CD4-positive, alpha-beta T cell (primary cell): ENCODE data around the gene NR5A1. TPM values are rescaled to one million over a fixed set of nuclear protein-coding genes. Genes with fewer than 3 reads are reported as not detected.

ENCODE experiments used
- ATAC-seq: fragments of 200-7000 bp; cut with Tn5 transposase; one replicate; pipeline ENCODE4 v1.10.0; 2022; ENCODE audit warnings: mild to moderate bottlenecking; ENCODE audit not compliant: poor library complexity
- CTCF ChIA-PET: fragments of 350-600 bp; sonication (Branson Sonifier 250); formaldehyde crosslinking; loops from one replicate; lab custom pipeline; 2021; ENCODE audit warnings: antibody characterized with exemption, inconsistent platforms; lab: Charles Lee
- POLR2A ChIA-PET: fragments of 350-600 bp; sonication (Branson Sonifier 250); formaldehyde crosslinking; loops from one replicate; lab custom pipeline; 2021; ENCODE audit warnings: antibody characterized with exemption, inconsistent platforms; lab: Charles Lee
- DNase-seq, 14 experiments: peaks; one replicate each; pipeline ENCODE4 v3.0.0-alpha.2; 2013 to 2020; ENCODE audit warnings: mixed read lengths in 2 of 14
- H3K27ac ChIP-seq, 2 donors: one replicate each; pipeline versions ENCODE4 v1.5.1 to v1.7.0; 2013; ENCODE audit warnings: low read length in 2 of 2, low read depth in 1 of 2, mild to moderate bottlenecking in 1 of 2
- H3K27me3 ChIP-seq, 2 experiments: 1 replicate in 1 of 2; 2 replicates in 1 of 2; pipeline versions ENCODE4 v1.6.1 to v1.7.0; 2013; ENCODE audit warnings: low read length in 2 of 2, control low read depth in 1 of 2, mild to moderate bottlenecking in 1 of 2, moderate library complexity in 1 of 2; ENCODE audit not compliant: insufficient read depth in 2 of 2, control insufficient read depth in 1 of 2
- H3K36me3 ChIP-seq: one replicate; pipeline ENCODE4 v1.6.1; 2013; ENCODE audit warnings: low read length, control low read depth; ENCODE audit not compliant: insufficient read depth
- H3K4me1 ChIP-seq: one replicate; pipeline ENCODE4 v1.6.1; 2013; ENCODE audit warnings: low read length, control low read depth; ENCODE audit not compliant: insufficient read depth
- H3K4me3 ChIP-seq: one replicate; pipeline ENCODE4 v1.5.1; 2013; ENCODE audit warnings: mild to moderate bottlenecking, low read length, moderate library complexity
- H3K9me3 ChIP-seq, 2 experiments: 1 replicate in 1 of 2; 2 replicates in 1 of 2; pipeline versions ENCODE4 v1.6.1 to v1.7.0; 2013; ENCODE audit warnings: low read length in 2 of 2, mild to moderate bottlenecking in 2 of 2, control low read depth in 1 of 2, moderate library complexity in 1 of 2; ENCODE audit not compliant: control insufficient read depth in 1 of 2, insufficient read depth in 1 of 2
- H3K27ac Mint-ChIP-seq: one replicate; pipeline ENCODE4 v1.8.0; 2020; ENCODE audit warnings: mixed read lengths
- H3K27me3 Mint-ChIP-seq: one replicate; pipeline ENCODE4 v1.8.0; 2021; ENCODE audit warnings: mixed read lengths
- H3K36me3 Mint-ChIP-seq: one replicate; pipeline ENCODE4 v1.8.0; 2021; ENCODE audit warnings: low read depth, mixed read lengths
- H3K4me1 Mint-ChIP-seq: one replicate; pipeline ENCODE4 v1.8.0; 2021; ENCODE audit warnings: low read depth, mixed read lengths
- H3K4me3 Mint-ChIP-seq: one replicate; pipeline ENCODE4 v1.8.0; 2020; ENCODE audit warnings: mild to moderate bottlenecking, mixed read lengths
- H3K9me3 Mint-ChIP-seq: one replicate; pipeline ENCODE4 v1.8.0; 2020; ENCODE audit warnings: mixed read lengths
- CTCF ChIP-seq: fragments of 200-600 bp; IDR thresholded peaks from one replicate; pipeline ENCODE4 v1.8.0; 2022; ENCODE audit warnings: antibody characterized with exemption, mild to moderate bottlenecking
- intact Hi-C, 2 experiments: fragments of 100-400 bp; cut with DNase I in 1 of 2; cut with micrococcal nuclease in 1 of 2; formaldehyde crosslinking; loops; one replicate each; pipeline versions ENCODE4 v1.15.1 to v1.9.0; 2023 to 2025; cut with DNase I, micrococcal nuclease
- total RNA-seq, 174 experiments: library from RNA in 2 of 174; stranded (reverse) in 2 of 174; gene quantifications; one replicate each; pipeline ENCODE4 v1.2.3 and lab custom pipeline; 2021 to 2026

NR5A1 gene
- total RNA-seq, 2 experiments from 2014 or later, result not detected

- H3K9me3 Mint-ChIP-seq, result no peaks in the 10 kb centered on the region
- H3K4me1 Mint-ChIP-seq, result no peaks in the 10 kb centered on the region
- Histone ChIP-seq H3K27me3 (peaks cover 25 to 35% of the 10 kb centered on the region in 2 experiments), H3K4me3 (no peak overlapping the region), H3K27ac (no peak overlapping the region), H3K36me3 (no peaks in the 10 kb centered on the region), H3K4me1 (peaks cover 4% of the 10 kb centered on the region), H3K9me3 (no peaks in the 10 kb centered on the region)
- ChIA-PET POLR2A (no interaction called here), CTCF (no interaction called here)
- H3K4me3 Mint-ChIP-seq, result no peak overlapping the region
- H3K36me3 Mint-ChIP-seq, result no peaks in the 10 kb centered on the region
- TF ChIP-seq CTCF, result no peak
- ATAC-seq (no peak), DNase-seq (no peak)
- no peak overlapping the region for H3K27ac Mint-ChIP-seq
- peaks cover 37% of the 10 kb centered on the region for H3K27me3 Mint-ChIP-seq
- intact Hi-C loops, result no loop called here
These were observed 52.9 kb downstream of the NR5A1 start for GRCh38 chr9:124454296-124454695.

- POLR2A ChIA-PET, result no interaction called here
- TF ChIP-seq CTCF, result no peak
- H3K4me1 Mint-ChIP-seq, result no peaks in the 10 kb centered on the region
- Histone ChIP-seq H3K9me3 (no peaks in the 10 kb centered on the region), H3K4me3 (no peak overlapping the region), H3K27ac (no peak overlapping the region), H3K36me3 (no peaks in the 10 kb centered on the region), H3K27me3 (peaks cover 25 to 38% of the 10 kb centered on the region in 2 experiments), H3K4me1 (peaks cover 4% of the 10 kb centered on the region)
- intact Hi-C loops, result no loop called here
- CTCF ChIA-PET, result no interaction called here
- no peak for DNase-seq
- H3K27ac Mint-ChIP-seq, result no peak overlapping the region
- H3K36me3 Mint-ChIP-seq, result no peaks in the 10 kb centered on the region
- H3K9me3 Mint-ChIP-seq, result no peaks in the 10 kb centered on the region
- no peak for ATAC-seq
- no peak overlapping the region for H3K4me3 Mint-ChIP-seq
- H3K27me3 Mint-ChIP-seq, result peaks cover 39% of the 10 kb centered on the region
These were observed 53.5 kb downstream of the NR5A1 start for GRCh38 chr9:124453586-124454191.

- Histone ChIP-seq H3K27ac (no peak overlapping the region), H3K36me3 (no peaks in the 10 kb centered on the region), H3K4me3 (no peak overlapping the region), H3K9me3 (no peaks in the 10 kb centered on the region), H3K4me1 (peaks cover 4% of the 10 kb centered on the region), H3K27me3 (peaks cover 27 to 38% of the 10 kb centered on the region in 2 experiments)
- H3K36me3 Mint-ChIP-seq, result no peaks in the 10 kb centered on the region
- TF ChIP-seq CTCF, result no peak
- intact Hi-C loops, result no loop called here
- ATAC-seq (no peak), DNase-seq (no peak)
- H3K4me3 Mint-ChIP-seq, result no peak overlapping the region
- CTCF ChIA-PET, result no interaction called here
- H3K9me3 Mint-ChIP-seq, result no peaks in the 10 kb centered on the region
- H3K27ac Mint-ChIP-seq, result no peak overlapping the region
- POLR2A ChIA-PET, result no interaction called here
- peaks cover 45% of the 10 kb centered on the region for H3K27me3 Mint-ChIP-seq
- H3K4me1 Mint-ChIP-seq, result no peaks in the 10 kb centered on the region
These were observed 54.2 kb downstream of the NR5A1 start for GRCh38 chr9:124452841-124453585.
